SK-N-SH (cell line): ENCODE results near the gene POLR1H. TPM values are rescaled to one million over a fixed set of nuclear protein-coding genes. Genes with fewer than 3 reads are reported as not detected.

Experiments used
- CTCF ChIA-PET: fragments of 300-600, 350-600 bp; formaldehyde crosslinking; extraction: SDS; loops from one replicate; lab custom pipeline; 2021; lab: Yijun Ruan, JAX
- POLR2A ChIA-PET: fragments of 350-600 bp; sonication (Branson Sonifier 250); formaldehyde crosslinking; extraction: SDS; loops from one replicate; lab custom pipeline; 2020; ENCODE audit warnings: antibody characterized with exemption, inconsistent platforms; lab: Yijun Ruan, JAX
- DNase-seq: peaks from one replicate; pipeline ENCODE4 v3.0.0; 2012
- H2AFZ ChIP-seq: fragments of 200-600 bp; sonication (generic); 2 replicates; pipeline ENCODE4 v1.8.1; 2016; ENCODE audit warnings: antibody characterized with exemption, mild to moderate bottlenecking, low read depth
- H3F3A ChIP-seq: fragments of 200-600 bp; sonication (generic); replicated peaks from 2 replicates; pipeline ENCODE3; 2016; ENCODE audit warnings: antibody characterized with exemption, mild to moderate bottlenecking; ENCODE audit not compliant: insufficient read depth
- H3K27ac ChIP-seq, 2 experiments: fragments of 200-500 bp in 1 of 2; fragments of 200-600 bp in 1 of 2; sonication (Bioruptor generic) in 1 of 2; sonication (generic), shearing (Covaris generic) in 1 of 2; 2 replicates each; pipeline versions ENCODE4 v1.5.1 to v1.6.1; 2014 to 2016; ENCODE audit warnings: low read depth in 2 of 2, inconsistent platforms in 1 of 2, low read length in 1 of 2, mild to moderate bottlenecking in 1 of 2, mixed read lengths in 1 of 2
- H3K27me3 ChIP-seq: fragments of 200-600 bp; sonication (generic), shearing (Covaris generic); 2 replicates; pipeline ENCODE4 v1.6.1; 2016; ENCODE audit warnings: mixed run types; ENCODE audit not compliant: insufficient read depth
- H3K36me3 ChIP-seq, 2 experiments: fragments of 200-500 bp in 1 of 2; fragments of 200-600 bp in 1 of 2; sonication (Bioruptor generic) in 1 of 2; sonication (generic) in 1 of 2; replicated peaks in 1 of 2; 2 replicates each; pipeline versions ENCODE3 to v1.5.1; 2014 to 2016; ENCODE audit warnings: low read length in 1 of 2, mild to moderate bottlenecking in 1 of 2; ENCODE audit not compliant: insufficient read depth in 2 of 2, control insufficient read depth in 1 of 2
- H3K4me1 ChIP-seq, 2 experiments: fragments of 200-500 bp in 1 of 2; fragments of 200-600 bp in 1 of 2; sonication (Bioruptor generic) in 1 of 2; sonication (generic), shearing (Covaris generic) in 1 of 2; 2 replicates each; pipeline versions ENCODE4 v1.5.1 to v1.6.1; 2014 to 2016; ENCODE audit warnings: low read depth in 1 of 2, low read length in 1 of 2, mixed run types in 1 of 2; ENCODE audit not compliant: insufficient read depth in 2 of 2, control insufficient read depth in 1 of 2
- H3K4me2 ChIP-seq: fragments of 200-600 bp; sonication (generic), shearing (Covaris generic); 2 replicates; pipeline ENCODE4 v1.6.1; 2017; ENCODE audit warnings: mixed run types
- H3K4me3 ChIP-seq, 2 experiments: fragments of 200-500 bp in 1 of 2; fragments of 200-600 bp in 1 of 2; sonication (Bioruptor generic) in 1 of 2; sonication (generic), shearing (Covaris generic) in 1 of 2; 2 replicates each; pipeline versions ENCODE4 v1.5.1 to v1.8.1; 2014 to 2016; ENCODE audit warnings: low read depth in 2 of 2, inconsistent platforms in 1 of 2, low read length in 1 of 2, mild to moderate bottlenecking in 1 of 2, mixed read lengths in 1 of 2, moderate library complexity in 1 of 2
- H3K79me2 ChIP-seq: fragments of 200-600 bp; sonication (generic); 2 replicates; pipeline ENCODE4 v1.8.1; 2017; ENCODE audit warnings: mild to moderate bottlenecking; ENCODE audit not compliant: insufficient read depth
- H3K9ac ChIP-seq: fragments of 200-600 bp; sonication (generic); 2 replicates; pipeline ENCODE4 v1.6.1; 2017; ENCODE audit warnings: mixed run types
- H3K9me2 ChIP-seq: fragments of 200-600 bp; sonication (generic); 2 replicates; pipeline ENCODE4 v1.6.1; 2017; ENCODE audit warnings: mixed run types
- H3K9me3 ChIP-seq: fragments of 200-600 bp; sonication (generic); 2 replicates; pipeline ENCODE4 v1.6.1; 2017; ENCODE audit warnings: mixed run types, mild to moderate bottlenecking, moderate library complexity
- H4K20me1 ChIP-seq: fragments of 200-600 bp; sonication (generic); 2 replicates; pipeline ENCODE4 v1.6.1; 2017; ENCODE audit warnings: mild to moderate bottlenecking, mixed run types; ENCODE audit not compliant: insufficient read depth
- ELF1 ChIP-seq: IDR thresholded peaks from 2 replicates; pipeline ENCODE4 v1.4.0; 2012
- GATA2 ChIP-seq: sonication (generic); formaldehyde crosslinking; IDR thresholded peaks from 2 replicates; pipeline ENCODE4 v1.5.0; 2020; ENCODE audit warnings: mild to moderate bottlenecking, missing genetic modification reagents
- MEF2A ChIP-seq: IDR thresholded peaks from 2 replicates; pipeline ENCODE4 v1.4.0; 2012; ENCODE audit warnings: low read depth, borderline replicate concordance
- RAD21 ChIP-seq: IDR thresholded peaks from 2 replicates; pipeline ENCODE4 v1.6.1; 2012; ENCODE audit warnings: mild to moderate bottlenecking, low read length
- RCOR1 ChIP-seq: fragments of 150-350 bp; IDR thresholded peaks from 2 replicates; pipeline ENCODE4 v1.6.1; 2017; ENCODE audit warnings: antibody characterized with exemption, low read length
- RXRA ChIP-seq: IDR thresholded peaks from 2 replicates; pipeline ENCODE4 v1.4.0; 2012; ENCODE audit warnings: low read depth, mild to moderate bottlenecking, borderline replicate concordance
- SIN3A ChIP-seq: IDR thresholded peaks from 2 replicates; pipeline ENCODE4 v1.6.1; 2012; ENCODE audit warnings: low read depth, mild to moderate bottlenecking, low read length, moderate library complexity, borderline replicate concordance
- SMC3 ChIP-seq: IDR thresholded peaks from 2 replicates; pipeline ENCODE4 v1.6.1; 2012; ENCODE audit warnings: low read depth, low read length, improper control_type of control experiment
- USF2 ChIP-seq: fragments of 150-350 bp; IDR thresholded peaks from 2 replicates; pipeline ENCODE4 v1.6.1; 2017; ENCODE audit warnings: antibody characterized with exemption, low read length, low read depth, borderline replicate concordance
- WGBS: methylation state at CpG from one replicate; pipeline ENCODE4 v1.1.6; 2017; ENCODE audit warnings: low lambda C conversion rate; 5-methylcytosine and 5-hydroxymethylcytosine counted together
- polyA plus RNA-seq, 3 experiments: library from polyadenylated mRNA; depleted of rRNA; stranded (reverse); fragments of >200 nt; gene quantifications; 2 replicates each; pipeline ENCODE4 v1.2.3, GENCODE V29; 2012
- TF ChIP-seq, protein P1 (sequence below): IDR thresholded peaks from 2 replicates; pipeline ENCODE4 v1.6.1; 2012; ENCODE audit warnings: mild to moderate bottlenecking, low read depth, low read length, moderate library complexity
- TF ChIP-seq, protein P2 (sequence below): IDR thresholded peaks from 2 replicates; pipeline ENCODE4 v1.4.0; 2012; ENCODE audit warnings: low read depth, borderline replicate concordance
- TF ChIP-seq, protein P3 (sequence below): IDR thresholded peaks from 2 replicates; pipeline ENCODE4; 2012
- TF ChIP-seq, protein P4 (sequence below): fragments of 200-600 bp; sonication (generic); IDR thresholded peaks from 2 replicates; pipeline ENCODE4 v1.6.1; 2017; ENCODE audit warnings: antibody characterized with exemption, mild to moderate bottlenecking, moderate library complexity

The POLR1H gene
- polyA plus RNA-seq, 1 of the 3 experiments (the other 2 are of a cell fraction) = 40.6 TPM

- H3K79me2 ChIP-seq = no peaks in the 10 kb centered on the region
- H3K9me3 ChIP-seq = no peaks in the 10 kb centered on the region
- no peak overlapping the region for H3K27ac ChIP-seq
- no peak overlapping the region for H3K9ac ChIP-seq
- no peak overlapping the region for H3K4me3 ChIP-seq
- no peaks in the 10 kb centered on the region for H3K9me2 ChIP-seq
- no peak overlapping the region for H2AFZ ChIP-seq
- H3K4me1 ChIP-seq = no peaks in the 10 kb centered on the region
- H3K27me3 ChIP-seq = peaks cover 77% of the 10 kb centered on the region
- TF ChIP-seq, protein P1, sequence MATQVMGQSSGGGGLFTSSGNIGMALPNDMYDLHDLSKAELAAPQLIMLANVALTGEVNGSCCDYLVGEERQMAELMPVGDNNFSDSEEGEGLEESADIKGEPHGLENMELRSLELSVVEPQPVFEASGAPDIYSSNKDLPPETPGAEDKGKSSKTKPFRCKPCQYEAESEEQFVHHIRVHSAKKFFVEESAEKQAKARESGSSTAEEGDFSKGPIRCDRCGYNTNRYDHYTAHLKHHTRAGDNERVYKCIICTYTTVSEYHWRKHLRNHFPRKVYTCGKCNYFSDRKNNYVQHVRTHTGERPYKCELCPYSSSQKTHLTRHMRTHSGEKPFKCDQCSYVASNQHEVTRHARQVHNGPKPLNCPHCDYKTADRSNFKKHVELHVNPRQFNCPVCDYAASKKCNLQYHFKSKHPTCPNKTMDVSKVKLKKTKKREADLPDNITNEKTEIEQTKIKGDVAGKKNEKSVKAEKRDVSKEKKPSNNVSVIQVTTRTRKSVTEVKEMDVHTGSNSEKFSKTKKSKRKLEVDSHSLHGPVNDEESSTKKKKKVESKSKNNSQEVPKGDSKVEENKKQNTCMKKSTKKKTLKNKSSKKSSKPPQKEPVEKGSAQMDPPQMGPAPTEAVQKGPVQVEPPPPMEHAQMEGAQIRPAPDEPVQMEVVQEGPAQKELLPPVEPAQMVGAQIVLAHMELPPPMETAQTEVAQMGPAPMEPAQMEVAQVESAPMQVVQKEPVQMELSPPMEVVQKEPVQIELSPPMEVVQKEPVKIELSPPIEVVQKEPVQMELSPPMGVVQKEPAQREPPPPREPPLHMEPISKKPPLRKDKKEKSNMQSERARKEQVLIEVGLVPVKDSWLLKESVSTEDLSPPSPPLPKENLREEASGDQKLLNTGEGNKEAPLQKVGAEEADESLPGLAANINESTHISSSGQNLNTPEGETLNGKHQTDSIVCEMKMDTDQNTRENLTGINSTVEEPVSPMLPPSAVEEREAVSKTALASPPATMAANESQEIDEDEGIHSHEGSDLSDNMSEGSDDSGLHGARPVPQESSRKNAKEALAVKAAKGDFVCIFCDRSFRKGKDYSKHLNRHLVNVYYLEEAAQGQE = no peak
- TF ChIP-seq, protein P2, sequence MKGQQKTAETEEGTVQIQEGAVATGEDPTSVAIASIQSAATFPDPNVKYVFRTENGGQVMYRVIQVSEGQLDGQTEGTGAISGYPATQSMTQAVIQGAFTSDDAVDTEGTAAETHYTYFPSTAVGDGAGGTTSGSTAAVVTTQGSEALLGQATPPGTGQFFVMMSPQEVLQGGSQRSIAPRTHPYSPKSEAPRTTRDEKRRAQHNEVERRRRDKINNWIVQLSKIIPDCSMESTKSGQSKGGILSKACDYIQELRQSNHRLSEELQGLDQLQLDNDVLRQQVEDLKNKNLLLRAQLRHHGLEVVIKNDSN = no peak
- no peak for TF ChIP-seq SIN3A
- no peak for TF ChIP-seq RCOR1
- TF ChIP-seq MEF2A = no peak
- TF ChIP-seq, protein P3, sequence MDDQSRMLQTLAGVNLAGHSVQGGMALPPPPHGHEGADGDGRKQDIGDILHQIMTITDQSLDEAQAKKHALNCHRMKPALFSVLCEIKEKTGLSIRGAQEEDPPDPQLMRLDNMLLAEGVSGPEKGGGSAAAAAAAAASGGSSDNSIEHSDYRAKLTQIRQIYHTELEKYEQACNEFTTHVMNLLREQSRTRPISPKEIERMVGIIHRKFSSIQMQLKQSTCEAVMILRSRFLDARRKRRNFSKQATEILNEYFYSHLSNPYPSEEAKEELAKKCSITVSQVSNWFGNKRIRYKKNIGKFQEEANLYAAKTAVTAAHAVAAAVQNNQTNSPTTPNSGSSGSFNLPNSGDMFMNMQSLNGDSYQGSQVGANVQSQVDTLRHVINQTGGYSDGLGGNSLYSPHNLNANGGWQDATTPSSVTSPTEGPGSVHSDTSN = no peak
- TF ChIP-seq ELF1 = no peak
- TF ChIP-seq SMC3 = no peak
- no peak for TF ChIP-seq RAD21
- TF ChIP-seq RXRA = no peak
- TF ChIP-seq, protein P4, sequence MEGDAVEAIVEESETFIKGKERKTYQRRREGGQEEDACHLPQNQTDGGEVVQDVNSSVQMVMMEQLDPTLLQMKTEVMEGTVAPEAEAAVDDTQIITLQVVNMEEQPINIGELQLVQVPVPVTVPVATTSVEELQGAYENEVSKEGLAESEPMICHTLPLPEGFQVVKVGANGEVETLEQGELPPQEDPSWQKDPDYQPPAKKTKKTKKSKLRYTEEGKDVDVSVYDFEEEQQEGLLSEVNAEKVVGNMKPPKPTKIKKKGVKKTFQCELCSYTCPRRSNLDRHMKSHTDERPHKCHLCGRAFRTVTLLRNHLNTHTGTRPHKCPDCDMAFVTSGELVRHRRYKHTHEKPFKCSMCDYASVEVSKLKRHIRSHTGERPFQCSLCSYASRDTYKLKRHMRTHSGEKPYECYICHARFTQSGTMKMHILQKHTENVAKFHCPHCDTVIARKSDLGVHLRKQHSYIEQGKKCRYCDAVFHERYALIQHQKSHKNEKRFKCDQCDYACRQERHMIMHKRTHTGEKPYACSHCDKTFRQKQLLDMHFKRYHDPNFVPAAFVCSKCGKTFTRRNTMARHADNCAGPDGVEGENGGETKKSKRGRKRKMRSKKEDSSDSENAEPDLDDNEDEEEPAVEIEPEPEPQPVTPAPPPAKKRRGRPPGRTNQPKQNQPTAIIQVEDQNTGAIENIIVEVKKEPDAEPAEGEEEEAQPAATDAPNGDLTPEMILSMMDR = no peak
- no peak for TF ChIP-seq USF2
- TF ChIP-seq GATA2 (CRISPR knock-in tag) = no peak
- TF ChIP-seq, all 33 proteins: peak for 0
- Histone ChIP-seq H4K20me1 (no peaks in the 10 kb centered on the region), H3F3A (no peaks in the 10 kb centered on the region), H3K4me2 (no peak overlapping the region), H3K36me3 (no peaks in the 10 kb centered on the region)
- no peak for DNase-seq
- CTCF ChIA-PET = interaction anchor here (0.6 to 4.0 kb wide), 5 partner anchors 10 to 257 kb away, joined by 3 to 27 read pairs (median 4); partner anchors contain the start of gene TRIM40
- POLR2A ChIA-PET = no interaction called here
- 11% methylated on average over 5 of the region's 5 CpGs for WGBS
Measured at GRCh38 chr6:30093951-30094661, 33.0 kb downstream of the POLR1H start.
